Memory B cell (primary cell): ENCODE measurements around the gene NTRK1.
A peak's percentile ranks its signal among the peaks of the same experiment; 100 is the strongest.

Experiments
- ATAC-seq: fragments of 150-1000 bp; cut with Tn5 transposase; 2 replicates; pipeline ENCODE4 v1.10.0; 2021; ENCODE audit warnings: low read depth, mild to moderate bottlenecking, moderate library complexity
- DNase-seq, 2 donors: peaks; one replicate each; pipeline ENCODE4 v3.0.0; 2022; ENCODE audit warnings: low spot score in 2 of 2
- H3K27ac Mint-ChIP-seq: one replicate; pipeline ENCODE4 v1.8.0; 2022; ENCODE audit warnings: mild to moderate bottlenecking, moderate library complexity, mixed read lengths
- H3K27me3 Mint-ChIP-seq: one replicate; pipeline ENCODE4 v1.8.0; 2022; ENCODE audit warnings: mixed read lengths
- H3K36me3 Mint-ChIP-seq: one replicate; pipeline ENCODE4 v1.8.0; 2022; ENCODE audit warnings: mild to moderate bottlenecking, mixed read lengths
- H3K4me1 Mint-ChIP-seq: one replicate; pipeline ENCODE4 v1.8.0; 2022; ENCODE audit warnings: mixed read lengths
- H3K4me3 Mint-ChIP-seq: one replicate; pipeline ENCODE4 v1.8.0; 2022; ENCODE audit warnings: mild to moderate bottlenecking, moderate library complexity, mixed read lengths
- H3K9me3 Mint-ChIP-seq: one replicate; pipeline ENCODE4 v1.8.0; 2022; ENCODE audit warnings: mixed read lengths

NTRK1 gene

DNA sequence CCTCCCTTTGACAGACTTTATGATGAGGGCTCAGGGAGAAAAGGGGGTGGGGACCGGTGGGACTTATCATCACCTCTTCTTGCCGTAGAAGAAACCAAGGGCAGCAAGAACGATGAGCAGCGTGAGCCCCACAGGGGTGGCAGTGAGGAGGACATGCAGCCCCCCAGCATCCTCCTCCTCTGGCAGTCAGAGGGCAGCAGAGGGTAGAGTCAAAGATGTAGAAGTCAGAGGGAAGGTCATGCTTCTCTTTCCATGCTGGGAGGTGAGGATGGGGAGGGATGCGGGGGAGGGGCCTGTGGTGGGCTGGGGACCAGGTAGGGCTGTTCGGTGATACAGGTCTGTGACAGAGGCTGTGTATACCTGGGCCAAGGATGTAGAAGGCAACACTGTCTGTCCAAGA is 16.6 kb upstream of the NTRK1 start:
- H3K4me3 Mint-ChIP-seq = no peak overlapping the region
- ATAC-seq (no peak), DNase-seq (no peak)
- no peaks in the 10 kb centered on the region for H3K9me3 Mint-ChIP-seq
- H3K27me3 Mint-ChIP-seq = peaks cover 39% of the 10 kb centered on the region
- H3K27ac Mint-ChIP-seq = no peak overlapping the region
- H3K36me3 Mint-ChIP-seq = no peaks in the 10 kb centered on the region
- H3K4me1 Mint-ChIP-seq = peaks cover 5% of the 10 kb centered on the region

- no peak for DNase-seq
- no peak overlapping the region for H3K27ac Mint-ChIP-seq
- no peaks in the 10 kb centered on the region for H3K9me3 Mint-ChIP-seq
- no peaks in the 10 kb centered on the region for H3K36me3 Mint-ChIP-seq
- peaks cover 5% of the 10 kb centered on the region for H3K4me1 Mint-ChIP-seq
- peaks cover 41% of the 10 kb centered on the region for H3K27me3 Mint-ChIP-seq
- ATAC-seq = no peak
- H3K4me3 Mint-ChIP-seq = peak overlapping the region; percentile 39
Measured at GRCh38 chr1:156844638-156845037, 16.0 kb upstream of the NTRK1 start.

- DNase-seq (no peak), ATAC-seq (peak; percentile 39)
- Mint-ChIP-seq H3K27ac (no peak overlapping the region), H3K9me3 (no peaks in the 10 kb centered on the region), H3K27me3 (peaks cover 37% of the 10 kb centered on the region), H3K36me3 (no peaks in the 10 kb centered on the region), H3K4me1 (peaks cover 5% of the 10 kb centered on the region), H3K4me3 (peak overlapping the region; percentile 39)
Measured at GRCh38 chr1:156845055-156845952, 15.4 kb upstream of the NTRK1 start.

- Mint-ChIP-seq H3K4me3 (no peak overlapping the region), H3K4me1 (peaks cover 5% of the 10 kb centered on the region), H3K27me3 (peaks cover 34% of the 10 kb centered on the region), H3K9me3 (no peaks in the 10 kb centered on the region), H3K27ac (no peak overlapping the region), H3K36me3 (no peaks in the 10 kb centered on the region)
- ATAC-seq = no peak
- no peak for DNase-seq
Measured at GRCh38 chr1:156845953-156846545, 14.6 kb upstream of the NTRK1 start.

GRCh38 chr1:156846643-156847042 is 14.0 kb upstream of the NTRK1 start:
- Mint-ChIP-seq H3K4me3 (no peak overlapping the region), H3K27ac (no peak overlapping the region), H3K27me3 (peaks cover 35% of the 10 kb centered on the region), H3K4me1 (peaks cover 5% of the 10 kb centered on the region), H3K9me3 (no peaks in the 10 kb centered on the region), H3K36me3 (no peaks in the 10 kb centered on the region)
- DNase-seq = no peak
- ATAC-seq = no peak

- H3K4me3 Mint-ChIP-seq = no peak overlapping the region
- ATAC-seq = no peak
- no peaks in the 10 kb centered on the region for H3K9me3 Mint-ChIP-seq
- no peaks in the 10 kb centered on the region for H3K36me3 Mint-ChIP-seq
- H3K4me1 Mint-ChIP-seq = peaks cover 5% of the 10 kb centered on the region
- no peak for DNase-seq
- peaks cover 31% of the 10 kb centered on the region for H3K27me3 Mint-ChIP-seq
- H3K27ac Mint-ChIP-seq = no peak overlapping the region
Measured at GRCh38 chr1:156847591-156848460, 12.8 kb upstream of the NTRK1 start.

- DNase-seq = no peak
- Mint-ChIP-seq H3K4me3 (peak overlapping the region; percentile 6), H3K4me1 (peaks cover 5% of the 10 kb centered on the region), H3K27me3 (peaks cover 32% of the 10 kb centered on the region), H3K9me3 (no peaks in the 10 kb centered on the region), H3K27ac (no peak overlapping the region), H3K36me3 (no peaks in the 10 kb centered on the region)
- peak; percentile 38 for ATAC-seq
Measured at GRCh38 chr1:156848461-156849150, 12.1 kb upstream of the NTRK1 start.

GRCh38 chr1:156849151-156849496 is 11.5 kb upstream of the NTRK1 start:
- H3K27ac Mint-ChIP-seq = no peak overlapping the region
- no peak overlapping the region for H3K4me3 Mint-ChIP-seq
- peaks cover 4% of the 10 kb centered on the region for H3K4me1 Mint-ChIP-seq

DNA sequence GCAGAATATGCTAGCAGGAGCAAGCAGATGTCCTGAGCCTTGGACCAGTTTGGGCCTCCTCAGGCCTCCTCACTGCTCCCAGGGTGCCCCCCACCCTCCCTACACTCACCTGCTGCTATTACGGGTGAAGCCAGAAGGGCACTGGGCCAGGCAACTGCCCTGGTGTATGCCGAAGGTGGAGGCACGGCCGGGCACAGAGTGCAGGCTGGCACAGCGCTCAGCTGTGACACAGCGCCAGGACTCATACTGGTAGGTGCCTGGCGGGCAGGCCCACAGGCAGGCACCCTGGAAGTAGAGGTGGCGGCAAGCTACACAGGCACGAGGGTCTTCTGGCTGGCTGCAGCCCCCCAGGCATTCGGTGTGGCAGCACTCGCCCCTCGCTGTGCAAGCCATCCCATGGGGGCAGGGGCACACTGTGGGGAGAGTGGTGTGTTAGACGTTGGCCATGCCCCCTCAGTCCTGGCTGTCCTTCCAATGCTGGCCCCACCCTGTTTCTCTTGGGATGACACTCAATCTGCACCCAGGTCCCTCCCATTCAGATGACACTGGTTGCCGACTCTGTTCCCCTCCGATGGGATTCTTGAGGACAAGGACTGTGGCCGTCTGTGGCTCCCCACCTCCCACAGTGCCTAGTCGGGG is 8.8 kb upstream of the NTRK1 start:
- Mint-ChIP-seq H3K4me3 (no peak overlapping the region), H3K27me3 (peaks cover 35% of the 10 kb centered on the region), H3K9me3 (no peaks in the 10 kb centered on the region), H3K36me3 (no peaks in the 10 kb centered on the region), H3K27ac (no peak overlapping the region), H3K4me1 (peaks cover 3% of the 10 kb centered on the region)
- no peak for DNase-seq
- no peak for ATAC-seq

More at GRCh38 chr1:156849151-156849496, 11.5 kb upstream of the NTRK1 start:
- H3K9me3 Mint-ChIP-seq = no peaks in the 10 kb centered on the region
- H3K36me3 Mint-ChIP-seq = no peaks in the 10 kb centered on the region
- peaks cover 33% of the 10 kb centered on the region for H3K27me3 Mint-ChIP-seq
- DNase-seq = no peak
- no peak for ATAC-seq

- ATAC-seq = no peak
- no peak for DNase-seq
- Mint-ChIP-seq H3K27ac (no peak overlapping the region), H3K36me3 (no peaks in the 10 kb centered on the region), H3K4me1 (peaks cover 3% of the 10 kb centered on the region), H3K4me3 (no peak overlapping the region), H3K27me3 (peaks cover 33% of the 10 kb centered on the region), H3K9me3 (no peaks in the 10 kb centered on the region)
Measured at GRCh38 chr1:156852418-156852874, 8.2 kb upstream of the NTRK1 start.

DNA sequence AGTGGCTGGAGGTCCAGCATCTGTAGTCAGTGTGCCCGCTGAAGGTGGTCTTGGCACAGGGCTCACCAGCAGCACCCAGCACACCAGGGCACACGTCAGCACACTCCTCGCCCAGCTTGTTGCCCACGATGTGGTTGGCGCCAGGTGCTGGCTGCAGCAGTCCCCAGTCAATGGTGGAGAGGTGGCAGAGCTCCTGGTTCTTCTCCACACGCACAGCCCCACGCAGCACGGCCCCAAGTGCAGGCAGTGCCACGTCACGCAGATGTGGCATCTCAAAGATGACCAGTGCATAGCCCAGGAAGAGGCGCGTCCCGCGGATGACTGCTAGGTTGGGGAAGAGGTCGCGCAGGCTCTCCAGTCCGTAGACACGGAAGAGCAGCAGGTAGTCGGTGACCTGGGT is 6.9 kb upstream of the NTRK1 start:
- no peak for DNase-seq
- Mint-ChIP-seq H3K4me3 (no peak overlapping the region), H3K27ac (no peak overlapping the region), H3K4me1 (peaks cover 3% of the 10 kb centered on the region), H3K36me3 (no peaks in the 10 kb centered on the region), H3K9me3 (no peaks in the 10 kb centered on the region), H3K27me3 (peaks cover 39% of the 10 kb centered on the region)
- ATAC-seq = no peak

- peaks cover 4% of the 10 kb centered on the region for H3K4me1 Mint-ChIP-seq
- no peak for ATAC-seq
- H3K27me3 Mint-ChIP-seq = peaks cover 37% of the 10 kb centered on the region
- no peak for DNase-seq
- H3K9me3 Mint-ChIP-seq = no peaks in the 10 kb centered on the region
- H3K27ac Mint-ChIP-seq = no peak overlapping the region
- H3K36me3 Mint-ChIP-seq = no peaks in the 10 kb centered on the region
- no peak overlapping the region for H3K4me3 Mint-ChIP-seq
Measured at GRCh38 chr1:156854634-156855033, 6.0 kb upstream of the NTRK1 start.

DNA sequence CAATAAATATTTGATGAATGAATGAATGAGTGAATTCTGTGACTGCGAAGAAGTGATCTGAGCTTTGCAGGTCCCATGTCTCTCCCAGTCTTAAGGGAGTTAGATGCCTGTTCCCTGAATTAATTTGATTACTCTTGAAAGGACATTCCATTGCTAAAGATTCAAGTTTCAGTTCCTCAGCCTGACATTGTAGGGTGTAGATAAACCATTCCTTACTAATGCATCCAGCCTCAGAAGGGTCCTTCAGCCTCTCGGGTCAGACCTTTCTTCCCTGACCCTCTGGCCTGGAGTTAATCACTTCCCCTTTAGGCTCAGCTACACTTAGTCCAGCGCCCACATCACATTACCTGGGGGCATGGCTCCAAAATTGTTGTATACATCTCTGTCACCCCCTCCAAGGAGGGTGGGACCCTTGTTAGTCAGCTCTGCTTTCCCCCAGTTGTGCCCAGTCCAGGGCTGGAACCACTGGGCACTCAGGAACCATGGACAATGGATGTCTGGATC is 4.3 kb upstream of the NTRK1 start:
- H3K27ac Mint-ChIP-seq = no peak overlapping the region

More for the DNA sequence above, 4.3 kb upstream of the NTRK1 start:
- H3K4me3 Mint-ChIP-seq = no peak overlapping the region
- H3K4me1 Mint-ChIP-seq = peaks cover 8% of the 10 kb centered on the region
- H3K27me3 Mint-ChIP-seq = peaks cover 38% of the 10 kb centered on the region
- H3K9me3 Mint-ChIP-seq = no peaks in the 10 kb centered on the region
- no peaks in the 10 kb centered on the region for H3K36me3 Mint-ChIP-seq
- DNase-seq (no peak), ATAC-seq (no peak)
